ENCODE data around the gene KLRF1.
A peak's percentile ranks its signal among the peaks of the same experiment; 100 is the strongest.

Gene KLRF1, protein sequence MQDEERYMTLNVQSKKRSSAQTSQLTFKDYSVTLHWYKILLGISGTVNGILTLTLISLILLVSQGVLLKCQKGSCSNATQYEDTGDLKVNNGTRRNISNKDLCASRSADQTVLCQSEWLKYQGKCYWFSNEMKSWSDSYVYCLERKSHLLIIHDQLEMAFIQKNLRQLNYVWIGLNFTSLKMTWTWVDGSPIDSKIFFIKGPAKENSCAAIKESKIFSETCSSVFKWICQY

GRCh38 chr12:9827209-9827888, at the start of gene KLRF1:
TSS of gene KLRF1 (plus strand) at chr12:9827481. CDS start at chr12:9827545, 64 bp downstream.
- no peak for DNase-seq

GRCh38 chr12:9779209-9779608, 48.1 kb upstream of the KLRF1 start:
- no peak for DNase-seq

- no peak for DNase-seq
Measured at GRCh38 chr12:9781360-9781759, 45.9 kb upstream of the KLRF1 start.

- no peak for DNase-seq
Measured at GRCh38 chr12:9782547-9783382, 44.5 kb upstream of the KLRF1 start.

- no peak for DNase-seq
Measured at GRCh38 chr12:9784326-9784725, 43.0 kb upstream of the KLRF1 start.

DNA sequence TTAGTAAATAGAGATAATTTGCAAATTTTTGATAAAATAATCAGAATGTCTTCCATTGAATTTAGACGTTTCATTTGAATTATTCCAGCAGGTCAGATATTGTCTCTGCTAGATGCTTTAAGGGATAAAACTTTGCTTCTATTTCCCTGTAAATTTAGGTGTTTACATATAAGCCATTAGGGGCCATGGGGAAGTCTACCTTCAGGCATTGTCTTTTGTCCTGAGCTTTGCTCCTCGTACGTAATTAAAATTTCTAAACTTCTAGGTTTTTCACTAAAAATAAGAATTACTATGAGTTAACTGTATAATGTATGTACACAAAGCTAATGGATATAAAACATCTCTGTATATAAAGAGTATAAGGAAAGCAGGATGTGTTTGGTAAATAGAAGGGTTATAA, 42.5 kb upstream of the KLRF1 start:
- no peak for DNase-seq

DNA sequence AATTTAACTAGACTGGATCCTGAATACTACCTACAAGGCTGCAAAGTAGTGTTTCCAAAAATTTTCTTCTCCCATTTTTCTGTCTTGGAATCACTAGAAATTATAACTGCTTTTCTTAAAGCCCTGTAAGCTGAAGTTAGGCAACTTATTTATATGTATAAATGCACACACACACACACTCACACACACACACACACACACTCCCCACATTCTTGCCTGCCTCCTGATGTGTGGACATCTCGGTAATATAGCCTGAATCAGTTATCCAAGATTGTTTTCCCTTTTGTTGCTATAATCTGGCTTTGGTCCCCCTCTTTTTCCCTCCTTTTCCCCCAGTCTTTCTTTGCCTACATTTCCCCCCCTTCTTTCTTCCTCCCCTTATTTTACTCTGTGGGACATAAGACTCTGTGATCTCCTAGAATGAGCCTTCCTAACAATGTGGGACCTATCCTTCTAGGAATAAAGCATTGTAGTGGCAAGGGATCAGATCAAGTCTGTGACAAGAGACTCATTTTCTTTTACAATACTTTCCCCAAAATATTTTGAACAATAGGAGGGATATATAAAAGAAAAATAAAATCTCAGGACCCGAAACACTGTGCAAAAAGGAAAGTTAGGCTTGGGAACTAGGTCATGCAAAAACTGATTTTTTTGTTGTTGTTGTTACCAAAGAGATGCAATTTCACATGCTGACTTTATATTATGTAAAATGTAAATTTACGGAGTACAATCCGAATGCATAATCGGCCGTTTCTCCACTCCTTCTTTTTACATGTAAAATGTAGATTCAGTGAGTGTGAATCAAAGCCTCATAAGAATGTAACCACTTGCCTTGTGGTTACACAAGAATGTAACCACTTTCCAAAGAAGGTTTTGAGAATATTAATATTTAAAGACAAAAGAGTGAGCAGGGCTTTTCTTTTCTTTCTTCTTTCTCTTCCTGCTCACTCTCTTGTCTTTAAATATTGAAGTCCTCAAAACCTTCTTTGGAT, 40.3 kb upstream of the KLRF1 start:
- no peak for DNase-seq

- no peak for DNase-seq
Measured at GRCh38 chr12:9792185-9792900, 34.9 kb upstream of the KLRF1 start.

DNA sequence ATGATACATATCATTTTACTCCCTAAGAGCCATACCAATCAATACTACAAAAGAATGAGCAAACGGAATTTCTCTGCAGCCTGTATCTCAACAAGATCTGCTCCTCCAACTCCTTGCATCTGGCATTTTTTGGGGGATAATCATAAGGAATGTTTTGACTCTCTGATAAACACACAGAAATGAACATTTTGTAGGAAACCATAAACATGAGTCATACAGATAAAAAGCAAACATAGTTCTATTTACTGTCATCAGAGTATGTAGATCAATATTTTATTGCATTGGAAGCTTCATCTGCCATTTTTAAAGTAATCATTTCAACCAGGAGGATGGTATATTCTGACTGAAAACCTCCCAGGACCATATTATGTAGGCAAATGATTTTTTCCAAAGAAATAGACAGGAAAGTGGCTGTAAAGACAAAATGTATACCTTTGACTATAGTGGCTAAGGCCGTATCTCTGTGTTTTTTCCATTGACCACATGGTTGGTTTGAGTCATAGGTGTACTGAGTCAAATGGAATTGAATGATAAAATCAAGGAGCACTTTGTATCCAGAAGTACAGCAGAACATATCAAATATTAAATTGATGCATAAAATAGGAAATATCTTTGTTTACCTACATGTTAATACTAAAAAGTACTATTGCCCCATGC, 34.2 kb upstream of the KLRF1 start:
- DNase-seq, result no peak

GRCh38 chr12:9793779-9794395, 33.4 kb upstream of the KLRF1 start:
- DNase-seq, result no peak

DNA sequence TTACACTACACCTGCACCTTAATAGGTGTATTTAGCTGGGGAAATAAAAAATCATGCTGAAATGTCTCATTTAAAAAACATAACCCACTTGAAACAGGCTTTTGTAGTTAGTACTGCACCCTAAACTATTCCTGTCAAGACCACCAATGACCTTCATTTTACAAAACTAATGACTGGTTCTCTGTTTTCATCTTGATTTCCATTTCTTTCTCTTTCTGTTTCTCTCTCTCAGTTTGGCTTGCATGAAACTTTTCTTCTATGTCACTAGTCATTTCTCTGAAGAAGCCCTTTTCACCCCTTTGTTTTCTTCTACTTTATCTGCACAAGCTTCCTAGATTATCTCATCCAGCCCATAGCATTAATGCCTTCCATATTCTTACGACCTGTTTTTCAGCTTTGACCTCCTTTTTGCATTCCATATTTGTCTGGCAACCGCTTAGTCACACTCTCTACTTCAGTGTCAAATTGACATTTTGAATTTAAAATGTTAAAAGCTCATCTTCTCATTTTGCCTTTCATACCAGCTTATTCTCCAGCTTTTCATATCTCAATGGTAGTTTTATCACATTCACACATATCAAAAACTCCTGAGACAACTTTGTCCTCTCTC, 32.7 kb upstream of the KLRF1 start:
- no peak for DNase-seq

GRCh38 chr12:9795945-9796344, 31.3 kb upstream of the KLRF1 start:
- no peak for DNase-seq

DNA sequence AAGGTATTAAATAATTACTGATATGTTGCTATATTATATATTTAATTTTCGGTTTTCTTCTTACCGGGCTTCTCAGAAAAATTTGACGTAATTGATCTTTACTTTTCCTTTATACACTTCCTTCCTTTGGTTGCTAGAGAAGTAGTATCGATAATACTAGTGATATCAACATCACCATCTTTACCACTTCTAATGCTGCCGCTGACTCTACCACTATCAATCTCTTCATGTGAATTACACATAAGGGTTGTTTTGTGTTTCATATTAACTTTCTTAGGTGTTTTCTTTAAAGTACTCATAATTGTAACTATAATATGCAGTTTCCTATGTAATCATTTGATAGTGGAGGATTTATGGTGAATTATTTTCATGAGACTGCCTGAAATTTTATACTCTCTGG, 30.9 kb upstream of the KLRF1 start:
- no peak for DNase-seq

DNA sequence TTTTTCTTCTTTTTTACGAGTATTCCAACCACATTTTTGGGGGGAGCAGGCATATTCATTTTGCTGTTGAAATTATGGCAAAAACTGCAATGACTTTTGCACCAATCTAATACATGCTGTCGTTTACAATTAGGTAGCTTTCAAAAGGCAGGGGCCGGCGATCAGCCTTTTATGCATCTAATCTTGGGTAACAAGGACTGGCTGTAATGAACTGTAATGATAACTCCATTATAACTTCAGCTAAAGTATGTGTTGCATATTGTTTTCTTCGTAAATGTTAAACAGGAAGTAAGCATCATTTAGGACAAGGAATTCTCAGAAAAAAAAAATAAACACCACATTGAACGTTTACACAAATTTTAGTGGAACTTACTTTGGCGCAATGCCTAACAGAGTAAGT, 30.3 kb upstream of the KLRF1 start:
- DNase-seq, result no peak

DNA sequence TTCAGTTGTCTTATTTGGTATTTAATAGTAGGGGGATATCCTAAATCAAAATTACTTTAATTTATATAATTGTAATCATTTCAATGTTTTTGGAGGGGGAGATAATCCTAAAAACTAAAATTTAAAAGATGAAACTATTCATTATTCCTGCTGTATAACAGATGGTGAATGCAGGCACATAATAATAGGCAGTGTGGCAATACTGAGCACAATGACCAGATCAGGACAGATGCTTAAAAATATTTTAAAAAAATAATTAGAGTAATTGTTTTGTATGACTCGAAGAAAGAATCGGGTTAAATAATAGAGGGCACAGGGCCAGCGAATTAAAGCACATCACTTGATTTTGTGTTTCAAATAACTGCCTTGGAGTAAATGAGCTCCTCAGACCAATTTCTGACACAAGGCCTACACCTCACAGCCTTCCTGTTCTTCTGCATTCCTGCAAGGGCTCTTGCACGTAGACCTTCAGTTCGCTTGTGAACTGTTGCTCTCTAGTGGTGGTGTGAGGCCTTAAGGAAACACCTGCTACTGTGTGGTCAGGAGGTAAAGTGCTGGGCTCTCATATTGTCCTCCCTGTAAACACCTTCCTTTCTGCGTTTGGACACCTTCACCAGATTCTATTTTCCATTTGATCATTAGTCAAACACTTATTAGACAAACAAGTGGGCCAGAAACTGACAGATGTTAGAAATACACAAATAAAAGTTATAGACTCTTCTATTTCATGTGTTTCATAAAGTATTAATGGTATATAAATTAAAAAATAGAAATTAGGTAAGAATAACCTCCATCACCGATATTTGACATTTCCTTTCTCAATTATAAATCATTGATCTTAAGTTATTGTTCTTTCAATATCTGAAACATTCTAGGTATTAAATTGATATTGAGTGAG, 29.3 kb upstream of the KLRF1 start:
- peak; percentile 61 for DNase-seq

DNA sequence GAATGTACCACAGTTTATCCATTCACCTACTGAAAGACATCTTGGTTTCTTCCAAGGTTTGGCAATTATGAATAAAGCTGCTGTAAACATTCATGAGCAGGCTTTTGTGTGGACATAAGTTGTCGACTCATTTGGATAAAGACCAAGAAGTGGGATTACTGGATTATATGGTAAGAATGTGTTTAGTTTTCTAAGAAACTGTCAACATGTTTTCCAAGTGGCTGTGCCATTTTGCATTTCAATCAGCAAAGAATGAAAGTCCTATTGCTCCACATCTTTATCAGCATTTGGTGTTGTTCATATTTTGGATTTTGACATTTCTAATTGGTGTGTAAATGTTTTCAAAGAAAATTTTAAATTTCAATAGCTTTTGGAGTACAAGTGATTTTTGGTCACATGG, 27.3 kb upstream of the KLRF1 start:
- no peak for DNase-seq

GRCh38 chr12:9805883-9806282, 21.4 kb upstream of the KLRF1 start:
- no peak for DNase-seq

- no peak for DNase-seq
Measured at GRCh38 chr12:9806714-9807113, 20.6 kb upstream of the KLRF1 start.

- no peak for DNase-seq
Measured at GRCh38 chr12:9808504-9808903, 18.8 kb upstream of the KLRF1 start.

Data from activated naive CD4-positive, alpha-beta T cell treated with Interleukin-2 at 50 U/mL for 16 hours (primary cell).